SK-N-SH treated with all-trans-retinoic acid at 6 μM for 48 hours (cell line): ENCODE data around the gene TRIOBP.

Experiments
- ARNTL ChIP-seq: fragments of 450-650 bp; formaldehyde crosslinking; IDR thresholded peaks from 2 replicates; pipeline ENCODE4 v1.5.0; 2020; ENCODE audit warnings: low read depth, mild to moderate bottlenecking, moderate library complexity, borderline replicate concordance
- BACH2 ChIP-seq: fragments of 250-450 bp; sonication (Bioruptor Pico); IDR thresholded peaks from 2 replicates; pipeline ENCODE4 v1.9.0; 2021; ENCODE audit warnings: mild to moderate bottlenecking, borderline replicate concordance
- SNAI2 ChIP-seq: fragments of 250-450 bp; sonication (Bioruptor Pico); IDR thresholded peaks from 2 replicates; pipeline ENCODE4 v1.5.0; 2020; ENCODE audit warnings: mild to moderate bottlenecking, moderate library complexity
- TOX ChIP-seq: fragments of 250-450 bp; sonication (Bioruptor Pico); IDR thresholded peaks from 2 replicates; pipeline ENCODE4 v1.8.0; 2021; ENCODE audit warnings: mild to moderate bottlenecking, moderate library complexity, borderline replicate concordance
- ZFP3 ChIP-seq: fragments of 250-450 bp; sonication (Bioruptor Pico); IDR thresholded peaks from 2 replicates; pipeline ENCODE4 v1.5.0; 2020; ENCODE audit warnings: mild to moderate bottlenecking, moderate library complexity
- ZFP30 ChIP-seq: fragments of 450-650 bp; formaldehyde crosslinking; IDR thresholded peaks from 2 replicates; pipeline ENCODE4 v1.5.0; 2022; ENCODE audit warnings: mild to moderate bottlenecking, moderate library complexity
- ZNF565 ChIP-seq: fragments of 450-650 bp; formaldehyde crosslinking; conservative IDR thresholded peaks from 2 replicates; pipeline ENCODE4 v1.5.0; 2020; ENCODE audit warnings: low read depth, mild to moderate bottlenecking, moderate library complexity
- ZNF70 ChIP-seq: fragments of 450-650 bp; formaldehyde crosslinking; IDR thresholded peaks from 2 replicates; pipeline ENCODE4 v1.5.0; 2020; ENCODE audit warnings: mild to moderate bottlenecking, moderate library complexity
- TF ChIP-seq, protein P1 (sequence below): fragments of 250-450 bp; sonication (Bioruptor Pico); IDR thresholded peaks from 2 replicates; pipeline ENCODE4 v1.5.1; 2021; ENCODE audit warnings: mild to moderate bottlenecking, moderate library complexity
- TF ChIP-seq, protein P2 (sequence below): fragments of 250-450 bp; sonication (Bioruptor Pico); IDR thresholded peaks from 2 replicates; pipeline ENCODE4 v1.8.0; 2021; ENCODE audit warnings: low read depth, mild to moderate bottlenecking, moderate library complexity, borderline replicate concordance

DNA sequence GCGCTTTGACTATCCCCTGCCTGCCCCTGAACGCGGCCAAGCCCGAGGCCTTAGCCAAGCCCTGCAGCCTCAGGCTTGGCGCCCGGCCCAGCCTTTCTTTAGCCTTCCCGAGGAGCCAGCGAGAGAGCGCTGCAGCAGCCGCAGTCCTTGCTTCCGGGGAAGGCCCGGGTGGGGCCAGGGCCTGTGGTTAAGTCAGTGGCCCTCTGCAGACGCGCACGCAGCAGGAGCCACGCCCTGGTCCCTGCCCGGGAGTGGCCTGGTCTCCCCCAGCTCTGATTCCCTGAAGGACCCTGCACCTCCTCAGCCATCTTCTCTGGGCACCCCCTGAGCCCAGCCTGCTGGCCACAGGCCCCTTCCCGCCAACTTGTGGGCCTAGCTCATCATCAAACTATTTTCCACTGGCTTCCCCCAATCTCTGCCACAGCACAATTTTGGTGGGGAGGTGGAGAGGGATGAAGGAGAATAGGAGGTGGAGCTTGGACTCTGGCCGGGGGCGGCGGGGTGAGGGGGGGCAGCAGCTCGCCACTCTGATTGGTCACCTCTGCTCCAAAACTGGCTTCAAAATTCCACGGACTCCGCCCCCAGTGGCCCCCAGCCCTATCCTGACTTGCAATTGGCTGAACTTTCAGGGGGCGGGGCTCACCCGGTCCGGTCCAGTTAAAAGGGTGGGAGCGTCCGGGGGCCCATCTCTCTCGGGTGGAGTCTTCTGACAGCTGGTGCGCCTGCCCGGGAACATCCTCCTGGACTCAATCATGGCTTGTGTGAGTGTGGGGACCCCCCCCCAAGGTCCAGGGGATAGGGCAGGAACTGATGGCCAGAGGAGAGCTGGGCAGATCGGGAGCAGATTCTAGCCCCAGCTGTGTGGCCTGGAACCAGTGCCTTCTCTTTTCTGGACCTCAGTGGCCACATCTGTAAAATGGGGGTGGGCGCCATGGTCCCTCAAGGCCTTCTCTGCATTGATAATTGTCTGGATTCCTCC, 21.6 kb upstream of the TRIOBP start, which contains the start of gene LGALS1:
- 0 out of 2 replicates have a peak, but pooled peaks have one; percentile 28 for TF ChIP-seq ZFP3 (CRISPR knock-in tag)
- TF ChIP-seq SNAI2 (CRISPR knock-in tag) = no peak
- TF ChIP-seq ZNF70 (CRISPR knock-in tag) = no peak
- TF ChIP-seq, protein P1, sequence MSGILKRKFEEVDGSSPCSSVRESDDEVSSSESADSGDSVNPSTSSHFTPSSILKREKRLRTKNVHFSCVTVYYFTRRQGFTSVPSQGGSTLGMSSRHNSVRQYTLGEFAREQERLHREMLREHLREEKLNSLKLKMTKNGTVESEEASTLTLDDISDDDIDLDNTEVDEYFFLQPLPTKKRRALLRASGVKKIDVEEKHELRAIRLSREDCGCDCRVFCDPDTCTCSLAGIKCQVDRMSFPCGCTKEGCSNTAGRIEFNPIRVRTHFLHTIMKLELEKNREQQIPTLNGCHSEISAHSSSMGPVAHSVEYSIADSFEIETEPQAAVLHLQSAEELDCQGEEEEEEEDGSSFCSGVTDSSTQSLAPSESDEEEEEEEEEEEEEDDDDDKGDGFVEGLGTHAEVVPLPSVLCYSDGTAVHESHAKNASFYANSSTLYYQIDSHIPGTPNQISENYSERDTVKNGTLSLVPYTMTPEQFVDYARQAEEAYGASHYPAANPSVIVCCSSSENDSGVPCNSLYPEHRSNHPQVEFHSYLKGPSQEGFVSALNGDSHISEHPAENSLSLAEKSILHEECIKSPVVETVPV (CRISPR knock-in tag) = no peak
- no peak for TF ChIP-seq ARNTL (CRISPR knock-in tag)
- no peak for TF ChIP-seq BACH2 (CRISPR knock-in tag)
- TF ChIP-seq, protein P2, sequence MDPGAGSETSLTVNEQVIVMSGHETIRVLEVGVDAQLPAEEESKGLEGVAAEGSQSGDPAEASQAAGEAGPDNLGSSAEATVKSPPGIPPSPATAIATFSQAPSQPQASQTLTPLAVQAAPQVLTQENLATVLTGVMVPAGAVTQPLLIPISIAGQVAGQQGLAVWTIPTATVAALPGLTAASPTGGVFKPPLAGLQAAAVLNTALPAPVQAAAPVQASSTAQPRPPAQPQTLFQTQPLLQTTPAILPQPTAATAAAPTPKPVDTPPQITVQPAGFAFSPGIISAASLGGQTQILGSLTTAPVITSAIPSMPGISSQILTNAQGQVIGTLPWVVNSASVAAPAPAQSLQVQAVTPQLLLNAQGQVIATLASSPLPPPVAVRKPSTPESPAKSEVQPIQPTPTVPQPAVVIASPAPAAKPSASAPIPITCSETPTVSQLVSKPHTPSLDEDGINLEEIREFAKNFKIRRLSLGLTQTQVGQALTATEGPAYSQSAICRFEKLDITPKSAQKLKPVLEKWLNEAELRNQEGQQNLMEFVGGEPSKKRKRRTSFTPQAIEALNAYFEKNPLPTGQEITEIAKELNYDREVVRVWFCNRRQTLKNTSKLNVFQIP (CRISPR knock-in tag) = no peak
- no peak for TF ChIP-seq ZNF565 (CRISPR knock-in tag)
- TF ChIP-seq ZFP30 (CRISPR knock-in tag) = no peak
- TF ChIP-seq TOX (CRISPR knock-in tag) = no peak
